Measurements from ENCODE around the gene NEAT1.

- TF ChIP-seq EZH2 (IDR thresholded peaks at IDR 0.05; ENCODE audit: insufficient read depth, poor library complexity, severe bottlenecking) (no peak), EZH2phosphoT487 (IDR thresholded peaks at IDR 0.05; ENCODE audit: insufficient read depth, low read depth) (no peak)
Measured at GRCh38 chr11:65477149-65477965, 54.8 kb downstream of the NEAT1 start.
